HepG2 (cell line): ENCODE data around the gene ZNF511. TPM values are rescaled to one million over a fixed set of nuclear protein-coding genes. Genes with fewer than 3 reads are reported as not detected.
A peak's percentile ranks its signal among the peaks of the same experiment; 100 is the strongest.

Source experiments
- BATF2 ChIP-seq: sonication (generic); formaldehyde crosslinking; IDR thresholded peaks from 2 replicates; pipeline ENCODE4 v1.8.0; 2022; ENCODE audit warnings: mild to moderate bottlenecking, missing genetic modification reagents, moderate library complexity
- BORCS8-MEF2B ChIP-seq: sonication (generic); formaldehyde crosslinking; IDR thresholded peaks from 2 replicates; pipeline ENCODE4 v1.8.0; 2022; ENCODE audit warnings: mild to moderate bottlenecking, missing genetic modification reagents
- DMAP1 ChIP-seq: IDR thresholded peaks from 2 replicates; pipeline ENCODE4 v1.6.1; 2016
- ELF1 ChIP-seq: sonication (generic); formaldehyde crosslinking; IDR thresholded peaks from 2 replicates; pipeline ENCODE4 v1.4.0; 2020; ENCODE audit warnings: missing genetic modification reagents
- GATA4 ChIP-seq: sonication (generic); IDR thresholded peaks from 2 replicates; pipeline ENCODE4 v1.6.1; 2016; ENCODE audit warnings: antibody characterized with exemption, low read depth, borderline replicate concordance
- HNRNPK ChIP-seq: fragments of 200-400 bp; formaldehyde crosslinking; IDR thresholded peaks from 2 replicates; pipeline ENCODE4 v1.6.1; 2018; ENCODE audit warnings: low read length, low read depth, moderate library complexity, mild to moderate bottlenecking; ENCODE audit not compliant: poor library complexity, severe bottlenecking
- HNRNPL ChIP-seq: fragments of 200-400 bp; formaldehyde crosslinking; IDR thresholded peaks from 2 replicates; pipeline ENCODE4 v1.6.1; 2017; ENCODE audit warnings: mild to moderate bottlenecking, low read depth, low read length
- JARID2 ChIP-seq: sonication (generic); formaldehyde crosslinking; IDR thresholded peaks from 2 replicates; pipeline ENCODE4 v1.8.1; 2023; ENCODE audit warnings: missing genetic modification reagents, inconsistent platforms; ENCODE audit not compliant: insufficient replicate concordance
- KLF6 ChIP-seq: IDR thresholded peaks from 2 replicates; pipeline ENCODE4 v1.8.0; 2016; ENCODE audit warnings: missing biosample characterization, missing genetic modification reagents
- MATR3 ChIP-seq: sonication (generic); formaldehyde crosslinking; IDR thresholded peaks from 2 replicates; pipeline ENCODE4 v1.4.0; 2020; ENCODE audit warnings: missing genetic modification reagents
- NFYC ChIP-seq: IDR thresholded peaks from 2 replicates; pipeline ENCODE4 v1.6.1; 2016; ENCODE audit warnings: missing genetic modification reagents, missing compliant biosample characterization
- PCBP1 ChIP-seq: fragments of 200-400 bp; formaldehyde crosslinking; IDR thresholded peaks from 2 replicates; pipeline ENCODE4 v1.6.1; 2017; ENCODE audit warnings: mild to moderate bottlenecking, low read depth, low read length, borderline replicate concordance
- SNAI1 ChIP-seq: sonication (generic); formaldehyde crosslinking; IDR thresholded peaks from 2 replicates; pipeline ENCODE4 v1.5.0; 2020; ENCODE audit warnings: mild to moderate bottlenecking, missing genetic modification reagents, borderline replicate concordance
- TCF7 ChIP-seq: sonication (generic); IDR thresholded peaks from 2 replicates; pipeline ENCODE4 v1.6.1; 2016; ENCODE audit warnings: antibody characterized with exemption, low read depth
- ZBTB37 ChIP-seq: sonication (generic); formaldehyde crosslinking; IDR thresholded peaks from 2 replicates; pipeline ENCODE4 v1.4.0; 2020; ENCODE audit warnings: mild to moderate bottlenecking, missing genetic modification reagents
- ZIK1 ChIP-seq: sonication (generic); formaldehyde crosslinking; IDR thresholded peaks from 2 replicates; pipeline ENCODE4 v1.5.0; 2020; ENCODE audit warnings: mild to moderate bottlenecking, low read depth, missing genetic modification reagents, borderline replicate concordance
- ZNF121 ChIP-seq: sonication (generic); formaldehyde crosslinking; IDR thresholded peaks from 2 replicates; pipeline ENCODE4 v1.5.0; 2020; ENCODE audit warnings: mild to moderate bottlenecking, missing genetic modification reagents
- ZNF235 ChIP-seq: sonication (generic); formaldehyde crosslinking; IDR thresholded peaks from 2 replicates; pipeline ENCODE4 v1.8.1; 2023; ENCODE audit warnings: mild to moderate bottlenecking, missing genetic modification reagents, borderline replicate concordance
- ZNF350 ChIP-seq: sonication (generic); formaldehyde crosslinking; IDR thresholded peaks from 2 replicates; pipeline ENCODE4 v1.4.0; 2020; ENCODE audit warnings: mild to moderate bottlenecking, low read depth, missing genetic modification reagents, borderline replicate concordance
- ZNF546 ChIP-seq: sonication (generic); formaldehyde crosslinking; conservative IDR thresholded peaks from 2 replicates; pipeline ENCODE4 v1.8.1; 2023; ENCODE audit warnings: mild to moderate bottlenecking, missing genetic modification reagents
- ZNF614 ChIP-seq: IDR thresholded peaks from 2 replicates; pipeline ENCODE4 v1.6.1; 2018; ENCODE audit warnings: missing biosample characterization, missing genetic modification reagents, inconsistent platforms, borderline replicate concordance
- ZNF772 ChIP-seq: sonication (generic); formaldehyde crosslinking; IDR thresholded peaks from 2 replicates; pipeline ENCODE4 v1.5.0; 2020; ENCODE audit warnings: mild to moderate bottlenecking, missing genetic modification reagents
- ZNF773 ChIP-seq: sonication (generic); formaldehyde crosslinking; IDR thresholded peaks from 2 replicates; pipeline ENCODE4 v1.4.0; 2020; ENCODE audit warnings: missing genetic modification reagents, borderline replicate concordance
- ZNF788 ChIP-seq: sonication (generic); formaldehyde crosslinking; IDR thresholded peaks from 2 replicates; pipeline ENCODE4 v1.5.0; 2020; ENCODE audit warnings: mild to moderate bottlenecking, missing genetic modification reagents, borderline replicate concordance
- ZNF879 ChIP-seq: sonication (generic); formaldehyde crosslinking; IDR thresholded peaks from 2 replicates; pipeline ENCODE4 v1.8.1; 2023; ENCODE audit warnings: missing genetic modification reagents
- ZSCAN25 ChIP-seq: sonication (generic); formaldehyde crosslinking; IDR thresholded peaks from 2 replicates; pipeline ENCODE4 v1.8.0; 2022; ENCODE audit warnings: mild to moderate bottlenecking, missing genetic modification reagents
- polyA plus RNA-seq, 8 experiments: library from polyadenylated mRNA; depleted of rRNA in 3 of 8; stranded (reverse) in 7 of 8; unstranded in 1 of 8; fragments of >200 nt; fragmentation: Illumina TruSeq in 4 of 8; extraction: Trizol in 4 of 8; gene quantifications; 2 replicates each; pipeline versions ENCODE4 v1.2.1 to v1.2.3, GENCODE V29; 2011 to 2016; ENCODE audit warnings: low read depth in 4 of 8, missing spikeins in 1 of 8, mixed read lengths in 1 of 8; ENCODE audit not compliant: insufficient read depth in 1 of 8
- total RNA-seq, 5 experiments: library from RNA; depleted of rRNA; stranded (reverse); fragments of >200 nt; fragmentation: Illumina TruSeq; extraction: Trizol; gene quantifications; 2 replicates each; pipeline ENCODE4 v1.2.3, GENCODE V29; 2016; ENCODE audit warnings: low read depth in 1 of 5

Gene ZNF511
- total and polyA plus RNA-seq, 2 of the 13 experiments (the other 11 are each of a cell fraction or from before 2014, with no cell fraction given), result 35.6 to 66.4 TPM

- TF ChIP-seq TCF7, result no peak
- TF ChIP-seq PCBP1, result 0 out of 2 replicates have a peak, but pooled peaks have one; percentile 15
- no peak for TF ChIP-seq ZIK1 (CRISPR knock-in tag)
- TF ChIP-seq GATA4, result no peak
- TF ChIP-seq ZBTB37 (CRISPR knock-in tag), result 0 out of 2 replicates have a peak, but pooled peaks have one; percentile 38
- no peak for TF ChIP-seq MATR3 (CRISPR knock-in tag)
- 0 out of 2 replicates have a peak, but pooled peaks have one; percentile 37 for TF ChIP-seq SNAI1 (CRISPR knock-in tag)
- peak; percentile 5; the same call in 1 of the 2 replicates for TF ChIP-seq ZNF788
- TF ChIP-seq ZNF772 (CRISPR knock-in tag), result 0 out of 2 replicates have a peak, but pooled peaks have one; percentile 2
- TF ChIP-seq KLF6 (CRISPR knock-in tag), result no peak
- TF ChIP-seq ZNF546 (CRISPR knock-in tag), result no peak
- TF ChIP-seq ZNF121, result no peak
- TF ChIP-seq ZNF350 (CRISPR knock-in tag), result no peak
- no peak for TF ChIP-seq NFYC (CRISPR knock-in tag)
- TF ChIP-seq HNRNPK, result no peak
- TF ChIP-seq ZSCAN25 (CRISPR knock-in tag), result 0 out of 2 replicates have a peak, but pooled peaks have one; percentile 6
- TF ChIP-seq ZNF773 (CRISPR knock-in tag), result no peak
- TF ChIP-seq HNRNPL, result peak; percentile 52; the same call in 1 of the 2 replicates
- no peak for TF ChIP-seq BATF2 (CRISPR knock-in tag)
- TF ChIP-seq DMAP1 (CRISPR knock-in tag), result no peak
- no peak for TF ChIP-seq ZNF879 (CRISPR knock-in tag)
- no peak for TF ChIP-seq ELF1
- TF ChIP-seq ZNF614, result no peak
- no peak for TF ChIP-seq JARID2 (CRISPR knock-in tag)
- TF ChIP-seq BORCS8-MEF2B, result no peak
- TF ChIP-seq ZNF235 (CRISPR knock-in tag), result peak; percentile 66; the same call in 1 of the 2 replicates
Observed at GRCh38 chr10:133356549-133357284, 48.0 kb downstream of the ZNF511 start (continued).
